Neural progenitor cell (in vitro differentiated cells): Measurements from ENCODE around the gene NPIPB2. TPM values are rescaled to one million over a fixed set of nuclear protein-coding genes. Genes with fewer than 3 reads are reported as not detected.
"Not testable (repeated sequence)": the region's sequence is repeated elsewhere in the genome, so short reads cannot be mapped to it uniquely, and the experiment has no call there.

ENCODE experiments used
- DNase-seq: peaks from one replicate; pipeline ENCODE4 v3.0.0-alpha.2; 2016; ENCODE audit warnings: low spot score
- H2AFZ ChIP-seq: fragments of 200-600 bp; sonication (generic); replicated peaks from 2 replicates; pipeline ENCODE4 v1.6.1; 2016; ENCODE audit warnings: antibody characterized with exemption
- H3F3A ChIP-seq: fragments of 200-600 bp; sonication (generic); 2 replicates; pipeline ENCODE4 v1.6.1; 2016; ENCODE audit warnings: antibody characterized with exemption, low read depth
- H3K27ac ChIP-seq: fragments of 200-600 bp; sonication (generic); 2 replicates; pipeline ENCODE4 v1.5.1; 2016; ENCODE audit warnings: mild to moderate bottlenecking
- H3K27me3 ChIP-seq: fragments of 200-600 bp; sonication (generic); 2 replicates; pipeline ENCODE4 v1.6.1; 2016; ENCODE audit warnings: mild to moderate bottlenecking, moderate library complexity
- H3K36me3 ChIP-seq: fragments of 200-600 bp; sonication (generic); 2 replicates; pipeline ENCODE4 v1.5.1; 2016
- H3K4me1 ChIP-seq: fragments of 200-600 bp; sonication (generic); 2 replicates; pipeline ENCODE4 v1.6.1; 2016; ENCODE audit warnings: mixed run types
- H3K4me2 ChIP-seq: fragments of 200-600 bp; sonication (generic); 2 replicates; pipeline ENCODE4 v1.6.1; 2016
- H3K4me3 ChIP-seq: fragments of 200-600 bp; sonication (generic); 2 replicates; pipeline ENCODE4 v1.5.1; 2016
- H3K79me2 ChIP-seq: fragments of 200-600 bp; sonication (generic); 2 replicates; pipeline ENCODE4 v1.6.1; 2016; ENCODE audit warnings: low read depth
- H3K9ac ChIP-seq: fragments of 200-600 bp; sonication (generic); 2 replicates; pipeline ENCODE4 v1.6.1; 2016
- H3K9me3 ChIP-seq: fragments of 200-600 bp; sonication (generic); 2 replicates; pipeline ENCODE4 v1.5.1; 2016; ENCODE audit warnings: low read depth
- H4K20me1 ChIP-seq: fragments of 200-600 bp; sonication (generic); 2 replicates; pipeline ENCODE4 v1.6.1; 2016; ENCODE audit warnings: low read depth
- H3K27ac Mint-ChIP-seq: 3 replicates; pipeline ENCODE4 v1.8.0; 2021; ENCODE audit warnings: mixed read lengths
- H3K27me3 Mint-ChIP-seq: 2 replicates; pipeline ENCODE4 v1.8.0; 2022; ENCODE audit warnings: low read depth, mild to moderate bottlenecking, inconsistent platforms, moderate library complexity, mixed read lengths; ENCODE audit not compliant: insufficient read depth
- H3K36me3 Mint-ChIP-seq: 3 replicates; pipeline ENCODE4 v1.8.0; 2021; ENCODE audit warnings: mixed read lengths
- H3K4me1 Mint-ChIP-seq: 3 replicates; pipeline ENCODE4 v1.8.0; 2021; ENCODE audit warnings: mixed read lengths
- H3K4me3 Mint-ChIP-seq: 3 replicates; pipeline ENCODE4 v1.8.0; 2021; ENCODE audit warnings: mild to moderate bottlenecking, moderate library complexity, mixed read lengths
- H3K9me3 Mint-ChIP-seq: 3 replicates; pipeline ENCODE4 v1.8.0; 2020; ENCODE audit warnings: mixed read lengths
- EZH2 ChIP-seq: fragments of 200-600 bp; sonication (generic); IDR thresholded peaks from 2 replicates; pipeline ENCODE4 v1.6.1; 2017; ENCODE audit warnings: antibody characterized with exemption, mild to moderate bottlenecking, moderate library complexity
- EZH2phosphoT487 ChIP-seq: fragments of 200-600 bp; sonication (generic); IDR thresholded peaks from 2 replicates; pipeline ENCODE4 v1.6.1; 2017; ENCODE audit warnings: antibody characterized with exemption
- total RNA-seq: library from RNA; depleted of rRNA; stranded (reverse); fragments of >200 nt; gene quantifications from 2 replicates; pipeline ENCODE4 v1.2.3, GENCODE V29; 2015; ENCODE audit warnings: low replicate concordance
- TF ChIP-seq, protein P1 (sequence below): fragments of 200-600 bp; sonication (generic); IDR thresholded peaks from 2 replicates; pipeline ENCODE4 v1.5.1; 2017; ENCODE audit warnings: antibody characterized with exemption, mild to moderate bottlenecking

The NPIPB2 gene
- total RNA-seq: 7.3 TPM in 2 replicates

DNA sequence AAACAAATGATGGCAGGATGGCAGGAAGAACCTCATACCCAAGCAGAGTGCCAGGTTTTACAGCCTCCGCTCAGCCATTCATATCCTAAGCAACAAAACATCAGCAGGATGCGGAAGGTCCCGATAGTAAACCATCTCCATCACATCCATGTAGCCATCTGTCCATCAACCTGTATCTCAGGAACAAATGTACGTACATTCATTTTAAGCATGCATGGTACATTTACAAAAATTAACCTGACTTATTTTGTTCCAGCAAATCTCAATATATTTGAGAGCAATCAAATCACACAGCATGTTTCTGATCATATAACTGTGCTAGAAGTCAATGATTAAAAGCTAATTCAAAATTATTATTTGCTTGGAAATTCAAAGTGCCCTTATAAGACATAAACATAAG, at the start of gene NPIPB2:
TSS of gene NPIPB2 (minus strand) at position 101 of the 400 bp plus-strand sequence. CDS start at position 101, 0 bp downstream.
- not testable (repeated sequence) for H3K36me3 ChIP-seq, H3K27ac ChIP-seq, H3K9me3 Mint-ChIP-seq, H2AFZ ChIP-seq, H3K36me3 Mint-ChIP-seq, H3K27me3 ChIP-seq, H3K4me3 ChIP-seq, H3K79me2 ChIP-seq, H3F3A ChIP-seq, H3K27ac Mint-ChIP-seq, H3K4me1 ChIP-seq, DNase-seq, H3K27me3 Mint-ChIP-seq, H3K9ac ChIP-seq, H3K4me2 ChIP-seq, H3K4me3 Mint-ChIP-seq, H4K20me1 ChIP-seq, H3K4me1 Mint-ChIP-seq, H3K9me3 ChIP-seq

DNA sequence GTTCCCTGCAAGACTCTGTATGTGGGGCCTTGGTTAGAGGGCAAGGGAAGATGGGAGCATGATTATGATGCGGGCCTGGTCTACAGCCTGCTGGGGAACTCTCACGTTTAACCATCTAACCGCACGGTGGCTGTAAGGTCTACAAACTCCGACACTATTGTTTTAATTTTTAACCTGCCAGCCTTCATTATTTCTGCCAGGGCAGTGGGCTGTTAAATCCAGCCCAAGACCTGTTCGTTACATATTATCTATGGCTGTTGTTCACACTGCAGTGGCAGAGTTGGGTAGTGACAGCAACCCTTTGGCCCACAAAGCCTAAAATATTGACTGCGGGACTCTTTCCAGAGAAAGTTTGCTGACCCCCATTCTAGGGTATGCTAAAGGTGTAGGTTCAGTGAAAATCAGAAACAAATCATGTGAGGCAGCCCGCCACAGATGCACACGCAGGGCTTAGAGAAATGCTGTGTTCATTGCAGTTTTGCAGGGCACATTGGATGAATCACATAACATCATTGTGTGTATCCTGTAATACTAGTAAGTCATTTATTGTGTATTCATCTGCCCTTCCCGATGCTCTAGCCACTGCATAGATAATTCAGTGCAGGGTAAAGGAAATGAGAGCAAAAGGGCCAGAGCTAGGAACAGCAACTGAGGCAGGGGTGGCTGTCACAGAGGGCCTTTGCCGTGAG, 49.0 kb upstream of the NPIPB2 start:
- Mint-ChIP-seq H3K27me3 (no peaks in the 10 kb centered on the region), H3K27ac (peak overlapping the region; percentile 43), H3K9me3 (no peaks in the 10 kb centered on the region), H3K4me1 (peaks cover 9% of the 10 kb centered on the region), H3K4me3 (no peak overlapping the region), H3K36me3 (no peaks in the 10 kb centered on the region)
- TF ChIP-seq EZH2: no peak
- Histone ChIP-seq H3K9ac (no peak overlapping the region), H3F3A (peaks cover 8% of the 10 kb centered on the region), H3K27me3 (no peaks in the 10 kb centered on the region), H3K4me2 (no peak overlapping the region), H3K27ac (no peak overlapping the region), H3K79me2 (no peaks in the 10 kb centered on the region), H3K4me1 (peaks cover 24% of the 10 kb centered on the region), H3K9me3 (no peaks in the 10 kb centered on the region), H4K20me1 (peaks cover 5% of the 10 kb centered on the region), H2AFZ (no peak overlapping the region), H3K36me3 (no peaks in the 10 kb centered on the region), H3K4me3 (no peak overlapping the region)
- DNase-seq: no peak

DNA sequence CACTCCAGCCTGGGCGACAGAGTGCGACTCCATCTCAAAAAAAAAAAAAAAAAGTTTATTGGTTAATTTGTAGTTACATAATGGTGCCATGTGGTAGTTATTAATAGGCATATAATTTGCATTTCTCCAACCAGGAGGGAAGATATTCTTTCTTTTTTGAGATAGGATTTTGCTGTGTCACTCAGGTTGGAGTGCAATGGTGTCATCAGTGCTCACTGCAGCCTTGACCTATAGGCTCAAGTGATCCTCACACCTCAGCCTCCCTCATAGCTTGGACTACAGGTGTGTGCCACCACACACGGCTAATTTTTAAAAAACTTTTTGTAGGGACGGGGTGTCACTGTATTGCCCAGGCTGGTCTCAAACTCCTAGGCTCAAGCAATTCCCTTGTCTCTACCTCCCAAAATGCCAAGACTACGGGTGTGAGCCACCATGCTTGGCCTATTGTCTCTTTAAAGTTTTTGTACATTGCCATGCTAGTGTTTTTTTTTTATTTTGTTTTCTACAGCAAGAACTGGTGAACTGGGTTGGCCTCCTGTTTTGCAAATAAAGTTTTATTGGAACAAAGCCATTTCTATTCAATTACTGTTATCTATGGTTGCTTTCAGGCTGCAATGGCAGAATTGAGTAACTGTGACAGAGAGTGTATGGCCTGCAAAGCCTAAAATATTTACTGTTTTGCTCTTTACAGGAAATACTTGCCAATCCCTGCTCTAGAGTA, 46.6 kb upstream of the NPIPB2 start:
- H3K9ac ChIP-seq: no peak overlapping the region
- Mint-ChIP-seq H3K27me3 (no peaks in the 10 kb centered on the region), H3K9me3 (no peaks in the 10 kb centered on the region), H3K4me3 (no peak overlapping the region), H3K27ac (no peak overlapping the region), H3K36me3 (no peaks in the 10 kb centered on the region), H3K4me1 (no peaks in the 10 kb centered on the region)
- H4K20me1 ChIP-seq: no peaks in the 10 kb centered on the region
- no peak for TF ChIP-seq EZH2phosphoT487
- TF ChIP-seq, protein P1, sequence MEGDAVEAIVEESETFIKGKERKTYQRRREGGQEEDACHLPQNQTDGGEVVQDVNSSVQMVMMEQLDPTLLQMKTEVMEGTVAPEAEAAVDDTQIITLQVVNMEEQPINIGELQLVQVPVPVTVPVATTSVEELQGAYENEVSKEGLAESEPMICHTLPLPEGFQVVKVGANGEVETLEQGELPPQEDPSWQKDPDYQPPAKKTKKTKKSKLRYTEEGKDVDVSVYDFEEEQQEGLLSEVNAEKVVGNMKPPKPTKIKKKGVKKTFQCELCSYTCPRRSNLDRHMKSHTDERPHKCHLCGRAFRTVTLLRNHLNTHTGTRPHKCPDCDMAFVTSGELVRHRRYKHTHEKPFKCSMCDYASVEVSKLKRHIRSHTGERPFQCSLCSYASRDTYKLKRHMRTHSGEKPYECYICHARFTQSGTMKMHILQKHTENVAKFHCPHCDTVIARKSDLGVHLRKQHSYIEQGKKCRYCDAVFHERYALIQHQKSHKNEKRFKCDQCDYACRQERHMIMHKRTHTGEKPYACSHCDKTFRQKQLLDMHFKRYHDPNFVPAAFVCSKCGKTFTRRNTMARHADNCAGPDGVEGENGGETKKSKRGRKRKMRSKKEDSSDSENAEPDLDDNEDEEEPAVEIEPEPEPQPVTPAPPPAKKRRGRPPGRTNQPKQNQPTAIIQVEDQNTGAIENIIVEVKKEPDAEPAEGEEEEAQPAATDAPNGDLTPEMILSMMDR: no peak
- no peak for TF ChIP-seq EZH2
- H3K79me2 ChIP-seq: no peaks in the 10 kb centered on the region
- no peak for DNase-seq
- no peak overlapping the region for H2AFZ ChIP-seq
- peaks cover 11% of the 10 kb centered on the region for H3K4me1 ChIP-seq
- H3K27ac ChIP-seq: no peak overlapping the region
- no peaks in the 10 kb centered on the region for H3K27me3 ChIP-seq
- H3K9me3 ChIP-seq: no peaks in the 10 kb centered on the region
- no peaks in the 10 kb centered on the region for H3F3A ChIP-seq
- H3K4me2 ChIP-seq: no peak overlapping the region
- H3K4me3 ChIP-seq: no peak overlapping the region
- no peaks in the 10 kb centered on the region for H3K36me3 ChIP-seq

DNA sequence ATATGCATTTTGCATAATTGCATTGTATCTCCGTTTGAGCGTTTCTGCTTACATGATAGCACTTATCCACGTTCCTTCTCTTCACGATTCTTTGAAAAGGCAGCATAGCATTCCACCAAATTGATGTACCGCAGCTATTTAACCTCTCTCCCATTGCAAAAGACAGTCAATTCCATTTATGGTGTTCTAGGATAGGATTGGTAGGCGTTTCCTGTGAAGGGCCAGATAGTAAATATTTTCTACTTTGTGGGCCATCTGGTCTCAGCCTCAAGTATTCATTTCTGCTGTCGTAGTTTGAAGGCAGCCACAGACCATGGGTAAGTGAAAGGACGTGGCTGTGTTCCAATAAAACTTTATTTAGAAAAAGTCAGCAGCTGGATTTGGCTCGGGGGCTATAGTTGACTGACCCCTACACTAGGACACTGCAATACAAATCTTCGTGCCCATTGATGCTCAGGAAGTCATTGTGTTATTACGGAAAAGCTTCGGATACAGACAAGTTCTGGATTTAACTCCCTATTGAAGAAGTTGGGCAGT, 44.7 kb upstream of the NPIPB2 start:
- no peak overlapping the region for H3K4me2 ChIP-seq
- H3K79me2 ChIP-seq: no peaks in the 10 kb centered on the region
- DNase-seq: no peak
- Mint-ChIP-seq H3K27ac (no peak overlapping the region), H3K4me1 (no peaks in the 10 kb centered on the region), H3K4me3 (no peak overlapping the region), H3K9me3 (no peaks in the 10 kb centered on the region), H3K27me3 (no peaks in the 10 kb centered on the region), H3K36me3 (no peaks in the 10 kb centered on the region)
- H3K4me1 ChIP-seq: peaks cover 6% of the 10 kb centered on the region
- H4K20me1 ChIP-seq: no peaks in the 10 kb centered on the region
- H3F3A ChIP-seq: peaks cover under 1% of the 10 kb centered on the region
- no peaks in the 10 kb centered on the region for H3K27me3 ChIP-seq
- no peak overlapping the region for H3K27ac ChIP-seq
- H3K4me3 ChIP-seq: no peak overlapping the region
- no peak overlapping the region for H3K9ac ChIP-seq
- no peaks in the 10 kb centered on the region for H3K36me3 ChIP-seq
- TF ChIP-seq EZH2phosphoT487: no peak
- TF ChIP-seq, protein P1: no peak
- TF ChIP-seq EZH2: no peak
- H3K9me3 ChIP-seq: no peaks in the 10 kb centered on the region
- no peak overlapping the region for H2AFZ ChIP-seq
